Endometrium (tissue), 2 donors: ENCODE results near the gene MBNL1.

ENCODE experiments used
- FAIRE-seq: peaks from 2 replicates; lab custom pipeline; 2012; peaks lifted over from hg19 to GRCh38; lab: Jason Lieb, UNC
- donor health status: control.
- donor health status: control.

The MBNL1 gene

GRCh38 chr3:152448091-152448490, 179.4 kb downstream of the MBNL1 start:
- no peak for FAIRE-seq

DNA sequence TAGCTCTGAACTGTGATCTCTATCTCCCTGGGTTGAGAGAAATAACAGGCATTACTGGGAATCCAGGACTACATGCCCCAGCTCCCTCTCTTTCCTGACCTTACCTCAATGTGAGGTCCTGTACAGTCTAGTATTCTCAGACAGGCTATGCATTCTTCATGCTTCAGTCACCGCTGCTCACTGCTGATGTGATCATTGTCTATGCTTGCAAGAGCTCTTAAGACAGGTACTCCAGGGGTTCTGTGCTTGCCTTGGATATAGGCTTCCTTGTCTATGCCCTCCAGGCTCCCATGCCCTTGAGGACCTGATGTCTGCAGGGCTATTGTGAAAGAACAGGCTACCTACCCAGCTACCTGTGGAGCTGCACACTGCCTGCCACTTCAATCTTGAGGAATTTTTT, 183.6 kb downstream of the MBNL1 start:
- no peak for FAIRE-seq

- no peak for FAIRE-seq
Measured at GRCh38 chr3:152454076-152454875, 185.5 kb downstream of the MBNL1 start.

- no peak for FAIRE-seq
Measured at GRCh38 chr3:152455989-152456388, 187.3 kb downstream of the MBNL1 start.

GRCh38 chr3:152457500-152458375, 189.0 kb downstream of the MBNL1 start:
- FAIRE-seq, result no peak

GRCh38 chr3:152458376-152459117, 189.8 kb downstream of the MBNL1 start:
- no peak for FAIRE-seq

- FAIRE-seq, result no peak
Measured at GRCh38 chr3:152459118-152459515, 190.4 kb downstream of the MBNL1 start.

GRCh38 chr3:152459572-152459971, 190.8 kb downstream of the MBNL1 start:
- no peak for FAIRE-seq

GRCh38 chr3:152460936-152461335, 192.2 kb downstream of the MBNL1 start:
- no peak for FAIRE-seq

DNA sequence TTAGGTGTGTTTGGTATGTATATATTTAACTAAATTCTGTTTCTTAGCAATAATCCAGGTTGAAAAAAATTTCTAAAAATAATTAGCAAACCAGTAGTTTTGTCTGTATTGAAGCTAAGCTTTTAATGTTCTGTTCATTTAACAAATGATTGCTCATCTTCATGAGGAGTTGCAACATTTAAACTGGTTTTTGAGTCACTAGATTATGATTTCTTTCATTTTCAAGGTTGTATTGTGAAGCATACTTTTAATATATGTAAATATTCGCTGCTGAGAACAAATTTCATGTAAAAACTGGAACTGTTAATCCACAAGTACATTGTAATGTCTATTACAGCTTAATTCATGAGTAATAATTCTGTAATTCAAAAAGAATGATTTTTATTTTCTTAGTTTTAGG, 192.7 kb downstream of the MBNL1 start:
- FAIRE-seq, result no peak

- FAIRE-seq, result no peak
Measured at GRCh38 chr3:152466784-152467183, 198.1 kb downstream of the MBNL1 start.

- FAIRE-seq, result no peak
Measured at GRCh38 chr3:152469248-152470025, 200.7 kb downstream of the MBNL1 start.

GRCh38 chr3:152470095-152470494, 201.4 kb downstream of the MBNL1 start:
- FAIRE-seq, result no peak

- no peak for FAIRE-seq
Measured at GRCh38 chr3:152470893-152471292, 202.2 kb downstream of the MBNL1 start.

- peak; percentile 72 for FAIRE-seq
Measured at GRCh38 chr3:152471814-152472671, 203.3 kb downstream of the MBNL1 start.

DNA sequence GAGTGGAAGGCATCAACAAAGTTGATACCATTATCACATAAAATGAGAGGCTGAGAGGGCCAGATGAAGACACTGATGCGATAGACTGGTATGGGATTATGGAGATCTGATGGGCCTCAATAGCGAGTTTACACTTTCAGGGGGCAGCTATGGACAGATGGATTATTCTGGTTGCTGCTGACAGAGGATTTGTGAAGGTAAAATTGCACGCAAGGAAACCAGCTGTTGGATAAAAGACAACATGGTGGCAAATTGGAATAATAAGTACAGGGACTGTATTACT, 203.9 kb downstream of the MBNL1 start:
- no peak for FAIRE-seq

DNA sequence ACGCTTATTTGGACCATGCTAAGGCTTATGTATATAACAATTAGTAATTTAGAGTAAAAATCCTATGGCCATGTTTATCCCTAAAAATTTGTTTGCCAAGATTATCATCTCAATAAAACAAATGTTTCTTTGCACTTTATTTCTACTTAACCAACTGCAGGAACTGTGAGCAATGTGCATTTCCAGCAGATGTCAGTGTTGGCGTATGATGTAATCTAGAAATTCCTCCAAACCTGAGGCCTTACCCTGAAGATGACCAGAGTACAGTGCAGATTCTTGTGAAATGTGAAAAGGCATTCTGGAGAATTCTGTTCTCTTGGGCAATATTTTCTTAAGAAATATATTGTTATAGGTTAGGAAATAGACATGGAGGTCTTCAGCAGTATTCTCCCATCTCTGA, 205.9 kb downstream of the MBNL1 start:
- peak; percentile 74 for FAIRE-seq

DNA sequence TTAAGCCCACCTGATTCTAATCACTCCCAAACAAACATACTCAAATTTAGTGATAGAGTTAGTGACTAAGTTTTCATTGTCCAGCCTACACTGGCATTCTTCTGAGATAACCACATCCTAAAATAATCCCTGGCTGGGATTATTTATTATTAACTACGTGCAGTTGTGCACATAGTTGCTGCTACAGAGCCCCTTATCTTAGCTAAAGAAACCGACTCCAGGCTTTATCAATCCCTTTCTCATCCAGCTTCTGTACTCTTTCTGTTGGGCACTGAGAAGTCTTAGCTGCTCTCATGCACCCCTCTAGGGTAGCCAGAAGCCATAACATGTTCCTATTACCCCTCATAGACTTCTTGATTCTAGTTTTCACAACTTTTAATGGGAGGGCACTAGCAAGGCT, 208.7 kb downstream of the MBNL1 start:
- no peak for FAIRE-seq

GRCh38 chr3:152480282-152480953, 211.7 kb downstream of the MBNL1 start:
- no peak for FAIRE-seq

DNA sequence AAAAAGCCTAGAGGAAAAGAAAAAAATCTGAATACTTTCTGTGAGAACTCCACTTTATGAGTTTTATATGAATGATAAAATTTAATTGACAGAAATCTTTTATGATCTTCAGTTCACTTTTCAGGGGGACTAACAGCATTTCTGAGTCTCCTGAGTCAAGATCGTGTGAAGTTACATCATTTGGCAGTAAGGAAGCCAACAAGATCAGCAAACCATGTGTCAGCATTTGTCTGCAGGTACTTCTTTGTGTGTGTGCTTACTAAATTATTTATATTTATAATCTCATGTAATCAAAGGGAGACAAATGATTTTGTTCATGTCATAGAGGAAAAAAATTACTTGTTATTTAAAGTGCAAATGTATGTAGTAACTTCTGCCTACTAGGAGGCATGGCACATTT, 217.6 kb downstream of the MBNL1 start:
- no peak for FAIRE-seq

DNA sequence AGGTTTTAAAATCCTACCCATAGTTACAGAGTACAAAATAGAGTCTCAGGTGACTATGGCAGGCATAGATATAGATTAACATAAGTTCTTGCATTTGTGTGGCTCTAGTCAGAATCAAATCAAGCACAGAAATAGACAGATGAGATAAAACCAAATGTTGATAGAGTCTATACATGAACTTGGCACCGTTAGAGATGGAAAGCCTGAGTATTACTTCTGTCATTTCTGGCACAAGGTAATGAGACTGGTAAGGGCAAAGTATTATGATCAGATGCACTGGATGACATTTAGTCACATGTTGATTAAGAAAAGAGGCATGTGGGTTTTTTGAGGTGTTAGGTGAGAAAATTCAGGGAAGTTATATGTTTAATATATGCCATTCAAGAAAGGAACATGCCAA, 219.7 kb downstream of the MBNL1 start:
- no peak for FAIRE-seq
